K562 (cell line): ENCODE results near the gene INO80D. TPM values are rescaled to one million over a fixed set of nuclear protein-coding genes. Genes with fewer than 3 reads are reported as not detected.

Source experiments
- ATAC-seq: fragments of 200-7000 bp; cut with Tn5 transposase; 3 replicates; pipeline ENCODE4 v1.9.1; 2020; ENCODE audit warnings: moderate library complexity
- BruUV-seq: library from RNA; stranded (reverse); fragments of 400-500 nt; replicated peaks from 2 replicates; lab custom pipeline; 2021; lab: Mats Ljungman, UMichigan
- CTCF ChIA-PET: fragments of 300-600 bp; formaldehyde crosslinking; extraction: SDS; loops from one replicate; lab custom pipeline; 2021; ENCODE audit warnings: low intra/inter-chr PET ratio; lab: Yijun Ruan, JAX
- POLR2A ChIA-PET: fragments of 300-600, 350-650 bp; sonication (Branson Sonifier 250); formaldehyde crosslinking; extraction: SDS; loops from one replicate; lab custom pipeline; 2021; ENCODE audit warnings: antibody characterized with exemption, inconsistent platforms; lab: Yijun Ruan, JAX
- DNase-seq, 4 experiments: peaks; one replicate each; pipeline versions ENCODE4 v3.0.0 to v3.0.0-alpha.2; 2011 to 2018; ENCODE audit warnings: low spot score in 3 of 4, mixed read lengths in 3 of 4; ENCODE audit errors: extremely low read depth in 1 of 4
- FAIRE-seq: peaks from 2 replicates; lab custom pipeline; 2011; peaks lifted over from hg19 to GRCh38; lab: Jason Lieb, UNC
- H2AFZ ChIP-seq: 2 replicates; pipeline ENCODE4 v1.6.0; 2011; ENCODE audit warnings: low read depth, low read length, control low read depth, inconsistent platforms
- H3K27ac ChIP-seq: fragments of 200-600 bp; 3 replicates; pipeline ENCODE4 v1.8.0; 2011; ENCODE audit warnings: low read depth, mild to moderate bottlenecking, control low read depth, inconsistent platforms, low read length, moderate library complexity, mixed read lengths; ENCODE audit errors: extremely low read depth
- H3K27me3 ChIP-seq, 2 experiments: fragments of 300-600 bp in 1 of 2; 2 replicates in 1 of 2; 3 replicates in 1 of 2; pipeline versions ENCODE4 v1.6.0 to v1.8.0; 2011; ENCODE audit warnings: inconsistent platforms in 2 of 2, low read length in 2 of 2, mild to moderate bottlenecking in 1 of 2, mixed read lengths in 1 of 2, moderate library complexity in 1 of 2; ENCODE audit not compliant: control insufficient read depth in 2 of 2, insufficient read depth in 2 of 2
- H3K36me3 ChIP-seq: fragments of 300-600 bp; 3 replicates; pipeline ENCODE4 v1.8.0; 2011; ENCODE audit warnings: mild to moderate bottlenecking, low read length, inconsistent platforms; ENCODE audit not compliant: control insufficient read depth, insufficient read depth
- H3K4me1 ChIP-seq, 2 experiments: fragments of 200-600 bp in 1 of 2; replicated peaks in 1 of 2; 2 replicates in 1 of 2; 3 replicates in 1 of 2; pipeline versions ENCODE4 v1.5.1 to v1.8.0; 2011; ENCODE audit warnings: inconsistent platforms in 2 of 2, low read length in 2 of 2, mild to moderate bottlenecking in 1 of 2, mixed read lengths in 1 of 2, moderate library complexity in 1 of 2; ENCODE audit not compliant: control insufficient read depth in 2 of 2, insufficient read depth in 2 of 2
- H3K4me2 ChIP-seq: 2 replicates; pipeline ENCODE4 v1.6.1; 2011; ENCODE audit warnings: low read length, control low read depth, inconsistent platforms, mixed read lengths; ENCODE audit not compliant: insufficient read depth
- H3K4me3 ChIP-seq: fragments of 200-600 bp; sonication (generic), shearing (Covaris generic); 2 replicates; pipeline ENCODE4 v1.5.1; 2016; ENCODE audit warnings: control low read depth, inconsistent platforms
- H3K79me2 ChIP-seq: fragments of 200-600 bp; 3 replicates; pipeline ENCODE4 v1.8.0; 2011; ENCODE audit warnings: low read length, inconsistent platforms; ENCODE audit not compliant: control insufficient read depth, insufficient read depth
- H3K9ac ChIP-seq, 2 experiments: 2 replicates each; pipeline versions ENCODE4 v1.6.0 to v1.6.1; 2011; ENCODE audit warnings: low read depth in 2 of 2, low read length in 2 of 2, control low read depth in 1 of 2, inconsistent platforms in 1 of 2, mild to moderate bottlenecking in 1 of 2, mixed read lengths in 1 of 2; ENCODE audit not compliant: insufficient read depth in 1 of 2
- H3K9me1 ChIP-seq: one replicate; pipeline ENCODE4 v1.6.0; 2011; ENCODE audit warnings: inconsistent platforms, mild to moderate bottlenecking, low read length, moderate library complexity; ENCODE audit not compliant: control insufficient read depth, insufficient read depth
- H3K9me3 ChIP-seq: replicated peaks from 2 replicates; pipeline ENCODE4 v1.5.1; 2011; ENCODE audit warnings: low read depth, low read length, inconsistent platforms; ENCODE audit not compliant: control insufficient read depth, insufficient read depth
- H4K20me1 ChIP-seq: replicated peaks from 2 replicates; pipeline ENCODE4 v1.6.1; 2011; ENCODE audit warnings: low read length, inconsistent platforms, mixed read lengths; ENCODE audit not compliant: control insufficient read depth, insufficient read depth
- BCOR ChIP-seq: fragments of 450-650 bp; IDR thresholded peaks from 2 replicates; pipeline ENCODE4 v1.6.1; 2016
- CREBBP ChIP-seq: IDR thresholded peaks from one replicate; pipeline ENCODE4 v1.6.1; 2012; ENCODE audit warnings: low read depth, mild to moderate bottlenecking, control low read depth, inconsistent platforms, low read length
- E2F5 ChIP-seq: sonication (generic); formaldehyde crosslinking; IDR thresholded peaks from 2 replicates; pipeline ENCODE4 v1.8.0; 2022; ENCODE audit warnings: mild to moderate bottlenecking, missing genetic modification reagents
- FOS ChIP-seq: IDR thresholded peaks from 3 replicates; pipeline ENCODE4 v1.6.1; 2011; ENCODE audit not compliant: insufficient read length; ENCODE audit errors: extremely low read depth
- FOXA3 ChIP-seq, 2 experiments: fragments of 450-650 bp in 1 of 2; sonication (generic) in 1 of 2; formaldehyde crosslinking; IDR thresholded peaks in 1 of 2; conservative IDR thresholded peaks in 1 of 2; 2 replicates each; pipeline versions ENCODE4 v1.4.0 to v1.8.0; 2020 to 2022; ENCODE audit warnings: mild to moderate bottlenecking in 2 of 2, missing genetic modification reagents in 1 of 2
- FOXJ2 ChIP-seq: fragments of 200-800 bp; sonication (Bioruptor generic); IDR thresholded peaks from 2 replicates; pipeline ENCODE4 v1.6.1; 2016; ENCODE audit warnings: missing genetic modification characterization, missing compliant biosample characterization
- LEF1 ChIP-seq: fragments of 450-650 bp; IDR thresholded peaks from 2 replicates; pipeline ENCODE4 v1.6.1; 2016; ENCODE audit warnings: mild to moderate bottlenecking
- NFRKB ChIP-seq: fragments of 450-650 bp; IDR thresholded peaks from 2 replicates; pipeline ENCODE4 v1.6.1; 2016; ENCODE audit warnings: low read depth
- NKRF ChIP-seq: fragments of 450-650 bp; IDR thresholded peaks from 2 replicates; pipeline ENCODE4 v1.6.1; 2016; ENCODE audit warnings: borderline replicate concordance
- NONO ChIP-seq, 2 experiments: fragments of 200-400 bp in 1 of 2; fragments of 450-650 bp in 1 of 2; formaldehyde crosslinking in 1 of 2; IDR thresholded peaks; 2 replicates each; pipeline ENCODE4 v1.6.1; 2017; ENCODE audit warnings: low read depth in 2 of 2, mild to moderate bottlenecking in 2 of 2, moderate library complexity in 2 of 2, low read length in 1 of 2
- PRDM10 ChIP-seq: fragments of 450-650 bp; IDR thresholded peaks from 2 replicates; pipeline ENCODE4 v1.6.1; 2018; ENCODE audit not compliant: partially characterized antibody
- TCF7L2 ChIP-seq: fragments of 150-350 bp; IDR thresholded peaks from 2 replicates; pipeline ENCODE4 v1.6.1; 2016; ENCODE audit warnings: low read depth, mild to moderate bottlenecking, low read length, moderate library complexity
- TRIM24 ChIP-seq, 2 experiments: fragments of 450-650 bp; IDR thresholded peaks; 2 replicates each; pipeline ENCODE4 v1.6.1; 2016
- USF1 ChIP-seq: sonication (generic); formaldehyde crosslinking; IDR thresholded peaks from 2 replicates; pipeline ENCODE4 v1.9.0; 2022; ENCODE audit warnings: mild to moderate bottlenecking, missing genetic modification reagents
- XRCC5 ChIP-seq: fragments of 200-400 bp; formaldehyde crosslinking; IDR thresholded peaks from 2 replicates; pipeline ENCODE4 v1.6.1; 2017; ENCODE audit warnings: low read depth, mild to moderate bottlenecking, low read length
- ZBED1 ChIP-seq: IDR thresholded peaks from 2 replicates; pipeline ENCODE4 v1.6.1; 2014
- ZNF551 ChIP-seq: fragments of 250-450 bp; sonication (Bioruptor Pico); IDR thresholded peaks from 2 replicates; pipeline ENCODE4 v1.5.0; 2021; ENCODE audit warnings: mild to moderate bottlenecking, moderate library complexity
- WGBS: fragments of 100-300 bp; shearing (Covaris generic); methylation state at CpG from one replicate; pipeline ENCODE4 v1.1.6; 2016; ENCODE audit warnings: low coverage, mixed read lengths; ENCODE audit not compliant: insufficient coverage; ENCODE audit errors: missing lambda C conversion rate; 5-methylcytosine and 5-hydroxymethylcytosine counted together
- in situ Hi-C: fragments of 300-500 bp; cut with MboI; formaldehyde crosslinking; loops from 4 replicates; pipeline ENCODE4 v1.15.0; 2018; ENCODE audit warnings: inconsistent platforms, mixed read lengths
- intact Hi-C: fragments of 100-400 bp; cut with micrococcal nuclease; formaldehyde crosslinking; loops from 2 replicates; pipeline ENCODE4 v1.14.2; 2022
- polyA plus RNA-seq, 8 experiments: library from polyadenylated mRNA; depleted of rRNA in 4 of 8; stranded (reverse) in 5 of 8; unstranded in 3 of 8; fragments of >200 nt; fragmentation: Nextera tagmentation in 2 of 8; fragmentation: Illumina TruSeq in 1 of 8; extraction: Ambion mirVana in 2 of 8; extraction: Trizol in 1 of 8; gene quantifications; 2 replicates each; pipeline versions ENCODE4 v1.2.1 to v1.2.3, GENCODE V29; 2011 to 2014; ENCODE audit warnings: inconsistent platforms in 1 of 8, missing spikeins in 1 of 8
- total RNA-seq, 7 experiments: library from RNA; depleted of rRNA in 6 of 7; stranded (reverse); fragments of >200 nt in 6 of 7; fragmentation: Illumina TruSeq in 2 of 7; extraction: Trizol in 2 of 7; gene quantifications; 2 replicates each; pipeline versions ENCODE4 v1.2.1 to v1.2.3, GENCODE V29; 2011 to 2021; ENCODE audit warnings: low replicate concordance in 1 of 7

Gene INO80D
- total and polyA plus RNA-seq, 9 of the 15 experiments (the other 6 are each of a cell fraction or from before 2014, with no cell fraction given): 0.64 to 8.1 (median 2.9) TPM

- intact Hi-C loops: loop anchor here (1.0 to 5.0 kb wide), 2 partner anchors 46 to 172 kb away; no protein-coding TSS in a partner anchor
- no peak for TF ChIP-seq TCF7L2
- TF ChIP-seq PRDM10: no peak
- no peak for TF ChIP-seq TRIM24 (IDR thresholded peaks at IDR 0.05)
- TF ChIP-seq ZBED1: no peak
- TF ChIP-seq E2F5 (CRISPR knock-in tag): no peak
- TF ChIP-seq BCOR: no peak
- no peak for TF ChIP-seq CREBBP
- TF ChIP-seq FOS: no peak
- no peak for TF ChIP-seq USF1 (CRISPR knock-in tag)
- TF ChIP-seq FOXJ2: no peak
- no peak for TF ChIP-seq FOXA3 (CRISPR knock-in tag; conservative IDR thresholded peaks at IDR 0.05 in 1 of 2, IDR thresholded peaks at IDR 0.05 in 1 of 2)
- TF ChIP-seq LEF1: no peak
- no peak for TF ChIP-seq ZNF551 (CRISPR knock-in tag)
- no peak for TF ChIP-seq XRCC5
- TF ChIP-seq NONO (IDR thresholded peaks at IDR 0.05; ENCODE audit: low read depth in 2 of 2, low read length in 1 of 2): no peak
- TF ChIP-seq NKRF: no peak
- TF ChIP-seq NFRKB: no peak
These were observed 137.5 kb downstream of the INO80D start for GRCh38 chr2:205948496-205948837.

More at GRCh38 chr2:205948496-205948837, 137.5 kb downstream of the INO80D start:
- H3K4me1 ChIP-seq: no peaks in the 10 kb centered on the region; a peak in 1 of 5 replicates
- ChIA-PET POLR2A (interaction anchor here (0.8 kb wide), 1 partner anchor 16 kb away, joined by 3 read pairs; no protein-coding TSS in a partner anchor), CTCF (interaction anchor here (1.3 kb wide), 1 partner anchor 182 kb away, joined by 3 read pairs; no protein-coding TSS in a partner anchor)
- H3K9ac ChIP-seq: no peak overlapping the region
- no peak overlapping the region for H2AFZ ChIP-seq
- no peaks in the 10 kb centered on the region for H3K79me2 ChIP-seq
- no peak overlapping the region for H3K4me3 ChIP-seq
- FAIRE-seq (no peak), DNase-seq (no peak), ATAC-seq (no peak)
- BruUV-seq: no TSS peak
- H3K27me3 ChIP-seq: peaks cover 5 to 21% of the 10 kb centered on the region in 2 experiments; a peak in 3 of 5 replicates
- no peak overlapping the region for H3K4me2 ChIP-seq
- in situ Hi-C loops: loop anchor here (25.0 kb wide), 1 partner anchor 1636 kb away; no protein-coding TSS in a partner anchor
- H3K27ac ChIP-seq: no peak overlapping the region
- H4K20me1 ChIP-seq: no peaks in the 10 kb centered on the region
- WGBS: 23% methylated on average over 4 of the region's 5 CpGs
- no peaks in the 10 kb centered on the region for H3K9me3 ChIP-seq
- H3K36me3 ChIP-seq: no peaks in the 10 kb centered on the region
- no peaks in the 10 kb centered on the region for H3K9me1 ChIP-seq
